ENCODE data around the gene SPATA20. TPM values are rescaled to one million over a fixed set of nuclear protein-coding genes. Genes with fewer than 3 reads are reported as not detected.
A peak's percentile ranks its signal among the peaks of the same experiment; 100 is the strongest.

Gene SPATA20
- total and polyA plus RNA-seq, 2 of the 8 experiments (the other 6 are each of a cell fraction or from before 2014, with no cell fraction given): 16.2 to 17.5 TPM

DNA sequence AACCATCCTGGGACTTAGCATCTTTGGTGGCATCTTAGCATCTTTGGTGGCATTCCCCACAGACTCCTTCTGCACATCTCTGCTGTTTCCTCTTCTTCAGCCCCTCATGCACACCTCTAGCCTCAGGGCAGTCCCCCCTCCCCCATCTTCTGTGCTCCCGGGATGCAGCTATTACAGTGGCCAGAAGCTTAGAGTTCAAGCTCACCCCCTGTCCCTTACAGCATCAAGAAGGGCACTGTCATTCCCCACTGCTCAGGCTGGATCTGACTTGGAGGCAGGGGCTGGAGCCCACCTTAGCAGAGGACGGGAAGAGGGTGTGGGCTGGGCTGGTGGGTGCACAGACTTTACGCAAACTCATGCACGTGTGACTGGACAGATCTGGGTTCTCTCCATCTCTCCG is 13.8 kb upstream of the SPATA20 start:
- Histone ChIP-seq H4K20me1 (replicated peaks in 1 of 2; ENCODE audit: control insufficient read depth in 1 of 2, insufficient read depth in 2 of 2, low read length in 2 of 2) (no peaks in the 10 kb centered on the region), H2AK5ac (ENCODE audit: low read depth, low read length) (no peak overlapping the region), H3K23ac (ENCODE audit: insufficient read length) (no peak overlapping the region), H3K9me3 (ENCODE audit: insufficient read depth in 2 of 2, low read depth in 1 of 2, low read length in 1 of 2) (no peaks in the 10 kb centered on the region), H2BK12ac (ENCODE audit: low read depth, low read length) (peak overlapping the region; percentile 60; the same call in 1 of the 2 replicates), H3K18ac (ENCODE audit: extremely low read depth, low read length) (peak overlapping the region; percentile 88), H4K91ac (replicated peaks; ENCODE audit: insufficient read length, low read length) (no peak overlapping the region), H3K14ac (ENCODE audit: insufficient read length) (no peak overlapping the region), H3K4ac (replicated peaks; ENCODE audit: insufficient read length, low read depth, low read length) (no peak overlapping the region), H3K36me3 (ENCODE audit: control insufficient read depth in 2 of 4, insufficient read depth in 4 of 4, low read length in 3 of 4) (peaks cover 0 to 3% (median 0%) of the 10 kb centered on the region in 4 experiments; a peak in 1 of 8 replicates), H3K4me3 (ENCODE audit: extremely low read depth in 1 of 4, insufficient read depth in 2 of 4, low read depth in 3 of 4, low read length in 4 of 4) (peak overlapping the region; percentile 36 to 77 (median 74)), H3K23me2 (ENCODE audit: low read depth, low read length) (peaks cover 17% of the 10 kb centered on the region), H4K8ac (ENCODE audit: extremely low read depth, insufficient read depth, low read length) (peak overlapping the region; percentile 28; the same call in 1 of the 2 replicates), H3K4me2 (ENCODE audit: insufficient read depth in 1 of 2, low read depth in 2 of 2, low read length in 2 of 2) (peak overlapping the region; percentile 96 to 99), H2AFZ (ENCODE audit: low read length) (no peak overlapping the region), H4K5ac (ENCODE audit: insufficient read length, low read depth, low read length) (no peak overlapping the region), H3K9ac (replicated peaks in 1 of 4; ENCODE audit: extremely low read depth in 1 of 4, low read depth in 3 of 4, low read length in 3 of 4) (no peak overlapping the region; a peak in 1 of 7 replicates), H3K27ac (ENCODE audit: low read depth, low read length) (no peak overlapping the region), H2BK5ac (ENCODE audit: low read depth, low read length) (peak overlapping the region; percentile 53; the same call in 1 of the 2 replicates), H2BK15ac (ENCODE audit: low read length) (peak overlapping the region; percentile 77; the same call in 1 of the 2 replicates), H3K79me1 (ENCODE audit: low read depth, low read length) (no peaks in the 10 kb centered on the region; the same call in 1 of the 2 replicates), H2BK20ac (ENCODE audit: low read length) (no peak overlapping the region), H3K4me1 (replicated peaks in 1 of 4; ENCODE audit: control insufficient read depth in 3 of 4, insufficient read depth in 4 of 4, low read length in 3 of 4) (peaks cover 5 to 29% (median 18%) of the 10 kb centered on the region in 4 experiments), H3K27me3 (replicated peaks in 1 of 4; ENCODE audit: control insufficient read depth in 3 of 4, extremely low read depth in 1 of 4, insufficient read depth in 3 of 4, low read length in 3 of 4) (peaks cover 0 to 21% (median 10%) of the 10 kb centered on the region in 4 experiments; a peak in 4 of 7 replicates), H3K56ac (replicated peaks; ENCODE audit: insufficient read length, low read depth, low read length) (no peak overlapping the region), H2BK120ac (replicated peaks; ENCODE audit: low read depth, low read length) (no peak overlapping the region), H3K79me2 (ENCODE audit: control insufficient read depth in 1 of 2, insufficient read depth in 2 of 2, low read length in 2 of 2) (0 out of 4 replicates have a peak, but pooled peaks cover 0 to 2% of the 10 kb centered on the region in 2 experiments)
- POLR2A ChIA-PET (ENCODE audit: partially characterized antibody): interaction anchor here (0.7 to 4.3 kb wide), 12 partner anchors 9 to 333 kb away, joined by 3 to 13 read pairs (median 4); partner anchors contain the start of genes CACNA1G and TOB1
- no peak for FAIRE-seq
- DNase-seq (ENCODE audit: low read depth in 1 of 2, low spot score in 2 of 2): peak in 1 of 2 experiments; percentile 66
- WGBS, 2 experiments (ENCODE audit: extremely low coverage in 1 of 2, insufficient coverage in 1 of 2, insufficient read length in 1 of 2, insufficient replicate concordance in 2 of 2, low coverage in 1 of 2, low lambda C conversion rate in 2 of 2, missing lambda C conversion rate in 1 of 2): 4% methylated on average over 5 of the region's 5 CpGs; no CpG with 5 or more reads in 1 of the 2 experiments
- CTCF ChIA-PET (ENCODE audit: partially characterized antibody): interaction anchor here (0.6 to 5.2 kb wide), 22 partner anchors 8 to 164 kb away, joined by 3 to 36 read pairs (median 6); no protein-coding TSS in a partner anchor
- peak; percentile 49; the same call in 1 of the 2 replicates for TF ChIP-seq SUZ12 (IDR thresholded peaks at IDR 0.05; ENCODE audit: low read length)
- TF ChIP-seq BRCA1 (IDR thresholded peaks at IDR 0.05; ENCODE audit: low read depth, low read length): no peak
- peak; percentile 25 for TF ChIP-seq KDM4A (IDR thresholded peaks at IDR 0.05; ENCODE audit: low read depth, low read length, severe bottlenecking)
- TF ChIP-seq CEBPB (IDR thresholded peaks at IDR 0.05; ENCODE audit: low read depth, low read length): no peak
- TF ChIP-seq SAP30 (IDR thresholded peaks at IDR 0.05; ENCODE audit: insufficient read depth, insufficient replicate concordance, low read length): peak; percentile 29
- no peak for TF ChIP-seq BCL11A (IDR thresholded peaks at IDR 0.05; ENCODE audit: low read depth in 2 of 2, low read length in 2 of 2)
- TF ChIP-seq RNF2 (IDR thresholded peaks at IDR 0.05; ENCODE audit: borderline replicate concordance, low read depth, low read length, missing control alignments, poor library complexity, severe bottlenecking): no peak
- no peak for TF ChIP-seq ASH2L (IDR thresholded peaks at IDR 0.05; ENCODE audit: low read length)
